Vagina (tissue), 2 donors: ENCODE measurements around the gene PROM2. TPM values are rescaled to one million over a fixed set of nuclear protein-coding genes. Genes with fewer than 3 reads are reported as not detected.

Source experiments
- DNase-seq, 2 donors: peaks; one replicate each; pipeline ENCODE4 v3.0.0-alpha.2; 2017; ENCODE audit errors: extremely low spot score in 2 of 2
- H3K27ac ChIP-seq: fragments of 200-600 bp; sonication (generic); one replicate; pipeline ENCODE4 v1.5.1; 2019
- H3K27me3 ChIP-seq: fragments of 200-600 bp; sonication (generic); one replicate; pipeline ENCODE4 v1.5.1; 2019
- H3K36me3 ChIP-seq, 2 donors: fragments of 200-600 bp; sonication (generic); one replicate each; pipeline ENCODE4 v1.5.1; 2017 to 2019
- H3K4me1 ChIP-seq: fragments of 200-600 bp; sonication (generic); one replicate; pipeline ENCODE4 v1.5.1; 2019
- H3K4me3 ChIP-seq, 2 donors: fragments of 200-600 bp; sonication (generic); 1 replicate in 1 of 2; 2 replicates in 1 of 2; pipeline ENCODE4 v1.5.1; 2016 to 2019
- H3K9me3 ChIP-seq: fragments of 200-600 bp; sonication (generic); one replicate; pipeline ENCODE4 v1.5.1; 2019
- POLR2A ChIP-seq, 2 donors: fragments of 450-650 bp; IDR thresholded peaks; one replicate each; pipeline ENCODE4 v1.6.1; 2017; ENCODE audit warnings: antibody characterized with exemption in 2 of 2, mild to moderate bottlenecking in 2 of 2, moderate library complexity in 2 of 2
- POLR2AphosphoS5 ChIP-seq, 2 donors: sonication (generic); formaldehyde crosslinking; IDR thresholded peaks; one replicate each; pipeline ENCODE4 v1.9.0; 2017; ENCODE audit warnings: antibody characterized with exemption in 2 of 2, mild to moderate bottlenecking in 2 of 2, low read depth in 1 of 2; ENCODE audit not compliant: insufficient read depth in 1 of 2
- intact Hi-C: fragments of 100-400 bp; cut with DNase I; formaldehyde crosslinking; loops from one replicate; pipeline ENCODE4 v1.15.1; 2023
- total RNA-seq: library from RNA; depleted of rRNA; stranded (reverse); fragments of >200 nt; gene quantifications from one replicate; pipeline ENCODE4 v1.2.3, GENCODE V29; 2016
- TF ChIP-seq, protein P1 (sequence below), 3 experiments: fragments of 450-650 bp in 2 of 3; fragments of 200-600 bp in 1 of 3; sonication (generic) in 1 of 3; IDR thresholded peaks; one replicate each; pipeline ENCODE4 v1.5.1; 2017 to 2019; ENCODE audit warnings: antibody characterized with exemption in 3 of 3, mild to moderate bottlenecking in 2 of 3, moderate library complexity in 2 of 3

PROM2 gene
- total RNA-seq, 1 donor from 2014 or later = 70.5 TPM

DNA sequence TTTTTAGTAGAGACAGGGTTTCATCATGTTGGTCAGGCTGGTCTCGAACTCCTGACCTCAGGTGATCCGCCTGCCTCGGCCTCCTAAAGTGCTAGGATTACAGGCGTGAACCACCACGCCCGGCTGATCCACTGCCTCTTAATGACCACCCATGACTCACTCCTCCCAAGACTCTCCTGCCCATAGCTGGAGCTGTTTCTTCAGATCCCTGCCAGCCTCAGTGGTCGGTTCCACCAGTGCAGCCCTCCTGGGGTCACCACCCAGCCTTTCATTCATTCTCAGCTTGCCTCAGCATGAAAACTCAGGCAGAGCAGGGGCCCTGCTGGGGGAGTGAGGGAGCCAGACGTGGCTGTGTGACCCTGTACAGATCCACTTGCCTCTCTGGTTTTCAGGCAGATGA is 35.4 kb downstream of the PROM2 start:
- peaks cover 4% of the 10 kb centered on the region for H3K4me1 ChIP-seq
- TF ChIP-seq POLR2AphosphoS5 (IDR thresholded peaks at IDR 0.05; ENCODE audit: insufficient read depth in 1 of 2, low read depth in 1 of 2) (no peak), POLR2A (IDR thresholded peaks at IDR 0.05) (no peak)
- TF ChIP-seq, protein P1, sequence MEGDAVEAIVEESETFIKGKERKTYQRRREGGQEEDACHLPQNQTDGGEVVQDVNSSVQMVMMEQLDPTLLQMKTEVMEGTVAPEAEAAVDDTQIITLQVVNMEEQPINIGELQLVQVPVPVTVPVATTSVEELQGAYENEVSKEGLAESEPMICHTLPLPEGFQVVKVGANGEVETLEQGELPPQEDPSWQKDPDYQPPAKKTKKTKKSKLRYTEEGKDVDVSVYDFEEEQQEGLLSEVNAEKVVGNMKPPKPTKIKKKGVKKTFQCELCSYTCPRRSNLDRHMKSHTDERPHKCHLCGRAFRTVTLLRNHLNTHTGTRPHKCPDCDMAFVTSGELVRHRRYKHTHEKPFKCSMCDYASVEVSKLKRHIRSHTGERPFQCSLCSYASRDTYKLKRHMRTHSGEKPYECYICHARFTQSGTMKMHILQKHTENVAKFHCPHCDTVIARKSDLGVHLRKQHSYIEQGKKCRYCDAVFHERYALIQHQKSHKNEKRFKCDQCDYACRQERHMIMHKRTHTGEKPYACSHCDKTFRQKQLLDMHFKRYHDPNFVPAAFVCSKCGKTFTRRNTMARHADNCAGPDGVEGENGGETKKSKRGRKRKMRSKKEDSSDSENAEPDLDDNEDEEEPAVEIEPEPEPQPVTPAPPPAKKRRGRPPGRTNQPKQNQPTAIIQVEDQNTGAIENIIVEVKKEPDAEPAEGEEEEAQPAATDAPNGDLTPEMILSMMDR (IDR thresholded peaks at IDR 0.05) = no peak
- no peak overlapping the region for H3K4me3 ChIP-seq
- no peaks in the 10 kb centered on the region for H3K36me3 ChIP-seq
- H3K27me3 ChIP-seq = no peaks in the 10 kb centered on the region
- intact Hi-C loops = no loop called here
- no peak overlapping the region for H3K27ac ChIP-seq
- DNase-seq = no peak
- H3K9me3 ChIP-seq = no peaks in the 10 kb centered on the region

GRCh38 chr2:95310216-95310615 is 36.0 kb downstream of the PROM2 start:
- no peaks in the 10 kb centered on the region for H3K36me3 ChIP-seq
- TF ChIP-seq POLR2A (IDR thresholded peaks at IDR 0.05) = no peak
- TF ChIP-seq, protein P1 (IDR thresholded peaks at IDR 0.05) = no peak
- no peak for TF ChIP-seq POLR2AphosphoS5 (IDR thresholded peaks at IDR 0.05; ENCODE audit: insufficient read depth in 1 of 2, low read depth in 1 of 2)
- intact Hi-C loops = no loop called here
- H3K27ac ChIP-seq = no peak overlapping the region
- H3K27me3 ChIP-seq = no peaks in the 10 kb centered on the region
- DNase-seq = no peak
- H3K4me1 ChIP-seq = peaks cover 4% of the 10 kb centered on the region
- H3K9me3 ChIP-seq = no peaks in the 10 kb centered on the region
- no peak overlapping the region for H3K4me3 ChIP-seq

DNA sequence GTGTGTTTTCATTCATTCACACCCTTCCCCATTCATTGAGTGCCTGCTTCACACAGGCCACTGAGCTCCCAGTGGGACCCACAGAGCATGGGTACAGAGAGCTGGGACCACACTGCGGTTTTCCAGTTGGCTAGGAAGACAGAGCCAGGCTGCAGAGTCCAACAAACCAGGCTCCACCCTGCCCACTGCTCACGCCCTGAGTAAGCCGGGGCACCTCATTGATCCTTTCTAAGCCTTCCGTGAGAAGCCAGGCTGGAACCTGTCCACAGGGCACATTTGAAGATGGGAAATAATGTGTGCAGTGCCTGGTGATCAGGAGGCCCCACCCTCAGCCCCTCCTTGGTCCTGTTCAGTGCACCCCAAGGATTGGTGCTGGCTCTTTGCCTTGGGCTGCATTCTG is 36.4 kb downstream of the PROM2 start:
- TF ChIP-seq, protein P1 (IDR thresholded peaks at IDR 0.05) = no peak
- no peak for TF ChIP-seq POLR2A (IDR thresholded peaks at IDR 0.05)
- no peak for TF ChIP-seq POLR2AphosphoS5 (IDR thresholded peaks at IDR 0.05; ENCODE audit: insufficient read depth in 1 of 2, low read depth in 1 of 2)

GRCh38 chr2:95311815-95312542 is 37.7 kb downstream of the PROM2 start:
- Histone ChIP-seq H3K27me3 (no peaks in the 10 kb centered on the region), H3K4me1 (no peaks in the 10 kb centered on the region), H3K27ac (no peak overlapping the region), H3K4me3 (no peak overlapping the region), H3K36me3 (no peaks in the 10 kb centered on the region), H3K9me3 (no peaks in the 10 kb centered on the region)
- DNase-seq = no peak
- intact Hi-C loops = no loop called here
- TF ChIP-seq, protein P1 (IDR thresholded peaks at IDR 0.05) = no peak
- no peak for TF ChIP-seq POLR2A (IDR thresholded peaks at IDR 0.05)
- no peak for TF ChIP-seq POLR2AphosphoS5 (IDR thresholded peaks at IDR 0.05; ENCODE audit: insufficient read depth in 1 of 2, low read depth in 1 of 2)

More for the DNA sequence above, 36.4 kb downstream of the PROM2 start:
- no peak for DNase-seq
- H3K4me1 ChIP-seq = peaks cover under 1% of the 10 kb centered on the region
- H3K9me3 ChIP-seq = no peaks in the 10 kb centered on the region
- no peak overlapping the region for H3K4me3 ChIP-seq
- intact Hi-C loops = no loop called here
- H3K27me3 ChIP-seq = no peaks in the 10 kb centered on the region
- H3K36me3 ChIP-seq = no peaks in the 10 kb centered on the region
- no peak overlapping the region for H3K27ac ChIP-seq

DNA sequence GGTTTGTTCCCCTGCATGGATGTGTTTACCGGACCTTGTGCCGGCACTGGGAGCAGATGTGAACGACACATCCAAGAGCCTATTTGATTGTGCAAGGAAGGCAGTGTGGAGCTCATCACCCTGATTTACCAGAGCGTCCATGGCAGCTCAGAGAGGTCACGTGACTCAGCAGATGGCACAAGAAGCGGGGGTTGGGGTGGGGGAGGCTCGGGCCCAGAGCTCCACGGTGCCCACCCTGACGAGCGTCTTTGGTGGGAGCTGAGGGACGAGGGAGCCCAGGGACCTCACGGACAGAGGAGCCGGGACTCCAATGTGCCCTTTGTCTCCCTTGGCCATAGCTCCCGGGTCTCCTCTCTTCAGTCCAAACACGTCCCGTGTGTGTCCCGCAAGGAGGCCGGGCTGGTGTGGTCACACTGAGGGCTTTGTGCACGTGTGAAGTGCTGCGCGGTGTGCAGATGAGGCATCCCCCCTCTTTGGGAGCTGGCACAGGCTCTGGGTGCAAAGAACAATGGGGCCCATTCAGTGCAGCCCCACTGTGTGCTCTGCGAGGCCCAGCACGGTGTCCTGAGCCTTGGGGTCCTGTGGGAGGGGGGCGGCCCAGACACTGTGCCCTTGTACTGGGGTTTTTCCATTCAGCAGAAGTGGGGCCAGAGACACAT is 38.4 kb downstream of the PROM2 start:
- Histone ChIP-seq H3K27me3 (no peaks in the 10 kb centered on the region), H3K4me1 (peaks cover 3% of the 10 kb centered on the region), H3K36me3 (no peaks in the 10 kb centered on the region), H3K4me3 (no peak overlapping the region), H3K9me3 (no peaks in the 10 kb centered on the region), H3K27ac (no peak overlapping the region)
- TF ChIP-seq, protein P1 (IDR thresholded peaks at IDR 0.05) = no peak
- no peak for TF ChIP-seq POLR2A (IDR thresholded peaks at IDR 0.05)
- TF ChIP-seq POLR2AphosphoS5 (IDR thresholded peaks at IDR 0.05; ENCODE audit: insufficient read depth in 1 of 2, low read depth in 1 of 2) = no peak
- DNase-seq = no peak
- intact Hi-C loops = no loop called here
